ENCODE data around the gene INKA2. TPM values are rescaled to one million over a fixed set of nuclear protein-coding genes. Genes with fewer than 3 reads are reported as not detected.

INKA2 gene
- total and polyA plus RNA-seq, 2 experiments from 2014 or later, result 3.7 to 8.4 TPM

DNA sequence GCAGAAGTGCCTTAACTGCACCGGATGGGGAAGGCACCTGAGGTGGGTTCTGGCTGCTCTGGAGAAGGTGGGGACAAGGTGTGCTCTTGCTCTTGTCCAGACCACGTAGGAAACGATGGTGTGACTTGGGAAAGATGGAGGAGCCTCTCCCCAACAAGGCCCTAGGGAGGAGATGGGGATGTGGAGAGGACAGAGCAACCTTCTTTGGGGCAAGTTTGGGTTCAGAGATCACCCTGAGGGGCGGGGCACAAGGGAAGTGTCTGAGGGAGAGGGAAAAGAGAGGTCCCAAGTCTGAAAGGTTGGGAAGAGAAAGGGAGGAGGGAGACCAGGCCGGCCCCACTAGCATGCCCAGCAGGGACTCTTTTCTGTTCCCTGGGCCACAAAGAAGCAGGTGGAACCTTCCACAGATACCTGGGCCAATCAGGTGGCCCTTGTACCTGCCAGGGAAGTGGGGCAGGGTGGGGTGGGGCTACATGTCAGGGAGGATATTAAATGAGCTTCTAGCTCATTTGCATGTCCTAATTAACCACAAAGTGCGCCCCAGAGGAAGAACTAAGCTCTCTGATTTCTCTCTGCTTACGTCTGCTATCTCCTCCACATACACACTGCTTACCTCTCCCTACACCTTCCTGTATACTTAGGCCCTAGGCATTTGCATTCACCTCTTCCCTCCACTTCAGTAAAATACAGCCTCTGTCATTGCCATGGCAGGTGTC lies 15.9 kb downstream of the INKA2 start:
- H3K4me1 ChIP-seq (ENCODE audit: insufficient read depth), result peaks cover 43% of the 10 kb centered on the region
- H3K79me2 ChIP-seq (replicated peaks; ENCODE audit: insufficient read depth), result no peaks in the 10 kb centered on the region; the same call in 1 of the 2 replicates
- Mint-ChIP-seq H3K27ac (no peak overlapping the region), H3K9me3 (no peaks in the 10 kb centered on the region), H3K36me3 (ENCODE audit: low read depth) (peaks cover 2% of the 10 kb centered on the region; the same call in 1 of the 3 replicates), H3K4me1 (peaks cover 51% of the 10 kb centered on the region), H3K4me3 (no peak overlapping the region), H3K27me3 (ENCODE audit: insufficient read depth, low read depth, poor library complexity) (peaks cover 8% of the 10 kb centered on the region)
- H3F3A ChIP-seq (replicated peaks; ENCODE audit: low read depth), result no peaks in the 10 kb centered on the region; the same call in 1 of the 2 replicates
- TF ChIP-seq POLR2AphosphoS5 (IDR thresholded peaks at IDR 0.05; ENCODE audit: low read depth), result no peak
- TF ChIP-seq, protein P1, sequence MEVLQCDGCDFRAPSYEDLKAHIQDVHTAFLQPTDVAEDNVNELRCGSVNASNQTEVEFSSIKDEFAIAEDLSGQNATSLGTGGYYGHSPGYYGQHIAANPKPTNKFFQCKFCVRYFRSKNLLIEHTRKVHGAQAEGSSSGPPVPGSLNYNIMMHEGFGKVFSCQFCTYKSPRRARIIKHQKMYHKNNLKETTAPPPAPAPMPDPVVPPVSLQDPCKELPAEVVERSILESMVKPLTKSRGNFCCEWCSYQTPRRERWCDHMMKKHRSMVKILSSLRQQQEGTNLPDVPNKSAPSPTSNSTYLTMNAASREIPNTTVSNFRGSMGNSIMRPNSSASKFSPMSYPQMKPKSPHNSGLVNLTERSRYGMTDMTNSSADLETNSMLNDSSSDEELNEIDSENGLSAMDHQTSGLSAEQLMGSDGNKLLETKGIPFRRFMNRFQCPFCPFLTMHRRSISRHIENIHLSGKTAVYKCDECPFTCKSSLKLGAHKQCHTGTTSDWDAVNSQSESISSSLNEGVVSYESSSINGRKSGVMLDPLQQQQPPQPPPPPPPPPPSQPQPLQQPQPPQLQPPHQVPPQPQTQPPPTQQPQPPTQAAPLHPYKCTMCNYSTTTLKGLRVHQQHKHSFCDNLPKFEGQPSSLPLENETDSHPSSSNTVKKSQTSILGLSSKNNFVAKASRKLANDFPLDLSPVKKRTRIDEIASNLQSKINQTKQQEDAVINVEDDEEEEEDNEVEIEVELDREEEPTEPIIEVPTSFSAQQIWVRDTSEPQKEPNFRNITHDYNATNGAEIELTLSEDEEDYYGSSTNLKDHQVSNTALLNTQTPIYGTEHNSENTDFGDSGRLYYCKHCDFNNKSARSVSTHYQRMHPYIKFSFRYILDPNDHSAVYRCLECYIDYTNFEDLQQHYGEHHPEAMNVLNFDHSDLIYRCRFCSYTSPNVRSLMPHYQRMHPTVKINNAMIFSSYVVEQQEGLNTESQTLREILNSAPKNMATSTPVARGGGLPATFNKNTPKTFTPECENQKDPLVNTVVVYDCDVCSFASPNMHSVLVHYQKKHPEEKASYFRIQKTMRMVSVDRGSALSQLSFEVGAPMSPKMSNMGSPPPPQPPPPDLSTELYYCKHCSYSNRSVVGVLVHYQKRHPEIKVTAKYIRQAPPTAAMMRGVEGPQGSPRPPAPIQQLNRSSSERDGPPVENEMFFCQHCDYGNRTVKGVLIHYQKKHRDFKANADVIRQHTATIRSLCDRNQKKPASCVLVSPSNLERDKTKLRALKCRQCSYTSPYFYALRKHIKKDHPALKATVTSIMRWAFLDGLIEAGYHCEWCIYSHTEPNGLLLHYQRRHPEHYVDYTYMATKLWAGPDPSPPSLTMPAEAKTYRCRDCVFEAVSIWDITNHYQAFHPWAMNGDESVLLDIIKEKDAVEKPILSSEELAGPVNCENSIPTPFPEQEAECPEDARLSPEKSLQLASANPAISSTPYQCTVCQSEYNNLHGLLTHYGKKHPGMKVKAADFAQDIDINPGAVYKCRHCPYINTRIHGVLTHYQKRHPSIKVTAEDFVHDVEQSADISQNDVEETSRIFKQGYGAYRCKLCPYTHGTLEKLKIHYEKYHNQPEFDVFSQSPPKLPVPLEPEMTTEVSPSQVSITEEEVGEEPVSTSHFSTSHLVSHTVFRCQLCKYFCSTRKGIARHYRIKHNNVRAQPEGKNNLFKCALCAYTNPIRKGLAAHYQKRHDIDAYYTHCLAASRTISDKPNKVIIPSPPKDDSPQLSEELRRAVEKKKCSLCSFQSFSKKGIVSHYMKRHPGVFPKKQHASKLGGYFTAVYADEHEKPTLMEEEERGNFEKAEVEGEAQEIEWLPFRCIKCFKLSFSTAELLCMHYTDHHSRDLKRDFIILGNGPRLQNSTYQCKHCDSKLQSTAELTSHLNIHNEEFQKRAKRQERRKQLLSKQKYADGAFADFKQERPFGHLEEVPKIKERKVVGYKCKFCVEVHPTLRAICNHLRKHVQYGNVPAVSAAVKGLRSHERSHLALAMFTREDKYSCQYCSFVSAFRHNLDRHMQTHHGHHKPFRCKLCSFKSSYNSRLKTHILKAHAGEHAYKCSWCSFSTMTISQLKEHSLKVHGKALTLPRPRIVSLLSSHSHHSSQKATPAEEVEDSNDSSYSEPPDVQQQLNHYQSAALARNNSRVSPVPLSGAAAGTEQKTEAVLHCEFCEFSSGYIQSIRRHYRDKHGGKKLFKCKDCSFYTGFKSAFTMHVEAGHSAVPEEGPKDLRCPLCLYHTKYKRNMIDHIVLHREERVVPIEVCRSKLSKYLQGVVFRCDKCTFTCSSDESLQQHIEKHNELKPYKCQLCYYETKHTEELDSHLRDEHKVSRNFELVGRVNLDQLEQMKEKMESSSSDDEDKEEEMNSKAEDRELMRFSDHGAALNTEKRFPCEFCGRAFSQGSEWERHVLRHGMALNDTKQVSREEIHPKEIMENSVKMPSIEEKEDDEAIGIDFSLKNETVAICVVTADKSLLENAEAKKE (CRISPR knock-in tag; IDR thresholded peaks at IDR 0.05), result no peak
- no peak for TF ChIP-seq EZH2phosphoT487 (IDR thresholded peaks at IDR 0.05; ENCODE audit: unreplicated experiment)
- TF ChIP-seq, protein P2, sequence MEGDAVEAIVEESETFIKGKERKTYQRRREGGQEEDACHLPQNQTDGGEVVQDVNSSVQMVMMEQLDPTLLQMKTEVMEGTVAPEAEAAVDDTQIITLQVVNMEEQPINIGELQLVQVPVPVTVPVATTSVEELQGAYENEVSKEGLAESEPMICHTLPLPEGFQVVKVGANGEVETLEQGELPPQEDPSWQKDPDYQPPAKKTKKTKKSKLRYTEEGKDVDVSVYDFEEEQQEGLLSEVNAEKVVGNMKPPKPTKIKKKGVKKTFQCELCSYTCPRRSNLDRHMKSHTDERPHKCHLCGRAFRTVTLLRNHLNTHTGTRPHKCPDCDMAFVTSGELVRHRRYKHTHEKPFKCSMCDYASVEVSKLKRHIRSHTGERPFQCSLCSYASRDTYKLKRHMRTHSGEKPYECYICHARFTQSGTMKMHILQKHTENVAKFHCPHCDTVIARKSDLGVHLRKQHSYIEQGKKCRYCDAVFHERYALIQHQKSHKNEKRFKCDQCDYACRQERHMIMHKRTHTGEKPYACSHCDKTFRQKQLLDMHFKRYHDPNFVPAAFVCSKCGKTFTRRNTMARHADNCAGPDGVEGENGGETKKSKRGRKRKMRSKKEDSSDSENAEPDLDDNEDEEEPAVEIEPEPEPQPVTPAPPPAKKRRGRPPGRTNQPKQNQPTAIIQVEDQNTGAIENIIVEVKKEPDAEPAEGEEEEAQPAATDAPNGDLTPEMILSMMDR (conservative IDR thresholded peaks at IDR 0.05; ENCODE audit: low read depth in 2 of 2), result no peak
- no peak for TF ChIP-seq JUNB (IDR thresholded peaks at IDR 0.05; ENCODE audit: unreplicated experiment)
- TF ChIP-seq CREB1 (CRISPR knock-in tag; IDR thresholded peaks at IDR 0.05; ENCODE audit: low read depth), result no peak
- TF ChIP-seq ZNF331 (CRISPR knock-in tag; IDR thresholded peaks at IDR 0.05; ENCODE audit: low read depth), result no peak
- no peak for TF ChIP-seq ETS1 (IDR thresholded peaks at IDR 0.05)
- TF ChIP-seq NANOG (IDR thresholded peaks at IDR 0.05; ENCODE audit: borderline replicate concordance), result no peak
- no peak for TF ChIP-seq REST (IDR thresholded peaks at IDR 0.05; ENCODE audit: unreplicated experiment)
- TF ChIP-seq EZH2 (IDR thresholded peaks at IDR 0.05; ENCODE audit: low read depth, unreplicated experiment), result no peak
- TF ChIP-seq ZNF114 (CRISPR knock-in tag; IDR thresholded peaks at IDR 0.05), result no peak
- H3K27ac ChIP-seq (ENCODE audit: low read depth), result no peak overlapping the region
- H4K20me1 ChIP-seq (replicated peaks; ENCODE audit: insufficient read depth), result peaks cover 3% of the 10 kb centered on the region; the same call in 1 of the 2 replicates
- DNase-seq (ENCODE audit: low spot score) (no peak), ATAC-seq (no peak)
- no peak overlapping the region for H3K4me3 ChIP-seq
- peaks cover 6% of the 10 kb centered on the region; the same call in 1 of the 2 replicates for H3K9me2 ChIP-seq (ENCODE audit: insufficient read depth)
- no peak overlapping the region for H3K4me2 ChIP-seq
- H3K27me3 ChIP-seq (ENCODE audit: insufficient read depth), result no peaks in the 10 kb centered on the region
- H3K36me3 ChIP-seq (ENCODE audit: insufficient read depth), result no peaks in the 10 kb centered on the region
- H2AFZ ChIP-seq, result no peak overlapping the region
